Activated CD4-positive, alpha-beta T cell treated with anti-CD3 and anti-CD28 coated beads for 48 hours (primary cell): ENCODE results near the gene ZYX.

Experiments used
- DNase-seq: peaks from one replicate; pipeline ENCODE4 v3.0.0-alpha.2; 2020

ZYX gene, protein sequence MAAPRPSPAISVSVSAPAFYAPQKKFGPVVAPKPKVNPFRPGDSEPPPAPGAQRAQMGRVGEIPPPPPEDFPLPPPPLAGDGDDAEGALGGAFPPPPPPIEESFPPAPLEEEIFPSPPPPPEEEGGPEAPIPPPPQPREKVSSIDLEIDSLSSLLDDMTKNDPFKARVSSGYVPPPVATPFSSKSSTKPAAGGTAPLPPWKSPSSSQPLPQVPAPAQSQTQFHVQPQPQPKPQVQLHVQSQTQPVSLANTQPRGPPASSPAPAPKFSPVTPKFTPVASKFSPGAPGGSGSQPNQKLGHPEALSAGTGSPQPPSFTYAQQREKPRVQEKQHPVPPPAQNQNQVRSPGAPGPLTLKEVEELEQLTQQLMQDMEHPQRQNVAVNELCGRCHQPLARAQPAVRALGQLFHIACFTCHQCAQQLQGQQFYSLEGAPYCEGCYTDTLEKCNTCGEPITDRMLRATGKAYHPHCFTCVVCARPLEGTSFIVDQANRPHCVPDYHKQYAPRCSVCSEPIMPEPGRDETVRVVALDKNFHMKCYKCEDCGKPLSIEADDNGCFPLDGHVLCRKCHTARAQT

DNA sequence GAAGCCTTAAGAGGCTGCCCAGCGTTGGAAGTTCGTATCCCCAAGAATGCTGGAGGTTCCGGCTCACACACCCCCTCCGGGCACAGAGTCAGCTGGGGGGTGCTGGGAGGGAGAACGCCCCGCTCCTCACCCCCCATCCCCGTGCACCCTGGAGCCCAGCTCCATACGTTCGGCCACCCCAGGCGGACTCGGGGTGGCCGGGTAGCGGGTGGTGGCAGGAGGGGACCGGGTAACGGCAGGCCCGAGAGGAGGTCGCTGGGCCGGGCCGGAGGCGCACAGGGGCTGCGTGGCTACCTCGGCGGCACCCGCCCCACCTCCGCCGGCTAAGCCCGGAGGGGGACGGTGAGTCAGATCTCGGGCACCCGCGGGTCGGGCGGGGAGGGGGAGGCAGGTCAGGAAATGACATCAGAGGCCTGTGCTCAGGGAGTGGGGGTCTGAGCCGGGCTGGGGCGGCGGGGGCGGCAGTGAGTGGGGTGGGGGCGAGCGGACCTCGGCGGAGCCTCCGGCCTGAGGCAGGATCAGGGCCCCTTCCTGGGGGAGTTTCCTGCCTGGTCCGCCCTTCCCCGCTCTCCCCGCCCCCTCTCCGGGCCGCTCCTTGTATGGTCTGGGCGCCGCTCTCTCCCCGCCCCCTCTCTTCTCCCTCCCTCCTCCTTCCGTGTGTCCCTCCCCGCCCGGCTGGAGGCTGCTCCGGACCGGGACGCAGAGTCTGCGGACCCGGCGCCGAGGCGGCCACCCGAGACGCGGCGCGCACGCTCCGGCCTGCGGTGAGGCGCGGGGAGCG lies at the start of gene ZYX:
ZYX (plus strand) TSS at position 700 of the 781 bp plus-strand sequence. CDS start 227 bp downstream, outside the sequence.
- DNase-seq, result peak; percentile 90

DNA sequence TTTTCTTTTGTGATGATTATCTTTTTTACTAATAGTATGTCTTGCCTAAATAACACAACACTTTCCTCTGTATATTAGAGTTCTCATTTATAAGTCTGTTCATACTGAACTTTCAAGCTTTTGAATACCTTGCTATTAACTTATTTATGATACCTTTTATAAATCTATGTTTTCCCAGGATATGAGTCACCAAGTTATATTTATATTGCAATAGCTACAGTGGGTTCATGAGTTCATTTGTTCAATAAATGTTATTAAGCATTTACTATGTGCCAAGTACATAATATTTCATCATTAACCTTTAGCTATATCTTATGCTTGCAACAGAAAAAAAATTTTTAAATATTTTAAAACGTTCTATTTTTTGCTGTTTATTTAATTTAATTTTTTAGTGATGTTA lies 46.9 kb upstream of the ZYX start:
- no peak for DNase-seq

DNA sequence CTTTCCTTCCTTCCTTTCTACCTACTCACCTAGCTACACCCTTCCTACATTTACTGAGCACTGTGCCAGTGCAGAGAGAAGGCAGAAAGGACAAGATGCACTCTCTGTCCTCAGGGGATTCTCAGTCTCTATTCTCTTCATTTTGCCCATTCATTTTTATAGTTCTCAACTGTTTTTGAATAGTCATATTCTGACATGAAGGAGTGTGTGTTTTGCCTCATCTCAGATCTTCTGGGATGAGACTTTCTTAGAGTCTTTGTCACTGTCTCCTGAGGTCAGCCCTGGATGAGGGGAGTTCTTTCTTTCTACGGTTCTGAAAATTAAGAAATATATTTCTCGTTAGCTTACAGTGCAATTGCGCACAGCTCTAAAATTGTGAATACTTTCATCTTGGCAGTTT lies 43.9 kb upstream of the ZYX start:
- no peak for DNase-seq

DNA sequence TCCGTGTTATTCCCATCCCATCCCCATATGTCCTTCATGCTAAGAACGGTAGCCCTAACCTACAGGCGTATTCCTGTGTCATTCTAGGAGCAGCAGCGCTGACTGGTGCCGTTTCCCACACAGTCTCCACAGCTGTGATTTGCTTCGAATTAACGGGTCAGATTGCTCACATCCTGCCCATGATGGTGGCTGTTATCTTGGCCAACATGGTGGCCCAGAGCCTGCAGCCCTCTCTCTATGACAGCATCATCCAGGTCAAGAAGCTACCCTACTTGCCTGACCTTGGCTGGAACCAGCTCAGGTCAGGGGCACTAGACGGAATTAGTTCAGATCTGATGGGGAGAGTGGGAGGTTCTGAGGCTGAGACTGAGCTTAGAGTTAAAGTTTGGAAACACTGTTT lies 39.3 kb upstream of the ZYX start:
- no peak for DNase-seq

DNA sequence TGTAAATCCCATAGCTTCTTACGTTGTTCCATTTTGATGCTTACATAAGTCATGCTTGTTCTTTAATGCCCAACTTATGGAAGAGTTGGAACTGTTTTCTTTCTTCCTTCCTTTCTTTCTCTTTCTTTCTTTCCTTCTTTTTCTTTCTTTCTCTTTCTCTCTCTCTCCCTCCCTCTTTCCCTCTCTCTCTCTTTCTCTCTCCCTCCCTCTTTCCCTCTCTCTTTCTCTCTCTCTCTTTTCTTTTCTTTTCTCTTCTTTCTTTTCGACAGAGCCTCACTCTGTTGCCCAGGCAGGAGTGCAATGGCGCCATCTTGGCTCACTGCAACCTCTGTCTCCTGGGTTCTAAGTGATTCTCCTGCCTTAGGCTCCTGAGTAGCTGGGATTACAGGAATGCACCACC lies 37.5 kb upstream of the ZYX start:
- DNase-seq, result no peak

DNA sequence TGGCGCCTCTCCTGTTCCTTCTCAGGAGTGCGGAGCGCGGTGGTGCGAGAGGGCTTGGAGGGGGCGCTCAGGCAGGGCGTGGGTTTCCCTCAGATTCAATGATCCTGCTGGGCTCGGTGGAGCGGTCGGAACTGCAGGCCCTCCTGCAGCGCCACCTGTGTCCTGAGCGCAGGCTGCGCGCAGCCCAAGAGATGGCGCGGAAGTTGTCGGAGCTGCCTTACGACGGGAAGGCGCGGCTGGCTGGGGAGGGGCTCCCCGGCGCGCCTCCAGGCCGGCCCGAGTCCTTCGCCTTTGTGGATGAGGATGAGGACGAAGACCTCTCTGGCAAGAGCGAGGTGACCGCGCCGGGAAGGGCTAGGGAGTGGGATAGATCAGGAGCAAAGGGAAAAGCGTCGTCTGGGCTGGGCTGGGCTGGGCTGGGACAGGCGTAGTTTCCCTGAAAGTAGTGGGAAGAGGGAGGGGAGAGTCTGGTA lies 35.7 kb upstream of the ZYX start:
- peak; percentile 81 for DNase-seq

DNA sequence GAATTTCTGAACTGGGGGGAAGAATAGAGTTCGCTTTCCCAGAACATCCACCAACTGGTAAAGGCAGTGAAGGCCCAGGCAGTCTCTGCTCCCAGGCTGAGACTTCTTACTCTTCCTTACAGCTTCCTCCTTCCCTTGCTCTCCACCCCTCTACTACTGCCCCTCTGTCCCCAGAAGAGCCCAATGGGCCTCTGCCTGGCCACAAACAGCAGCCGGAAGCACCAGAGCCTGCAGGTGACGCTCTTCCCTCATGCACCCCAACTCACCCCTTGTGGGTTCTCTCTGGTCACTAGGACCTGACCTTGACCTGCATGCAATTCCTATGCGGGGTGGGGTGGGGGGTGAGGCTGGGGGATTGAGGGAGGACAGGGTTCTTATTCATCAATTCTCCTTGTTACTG lies 35.1 kb upstream of the ZYX start:
- DNase-seq, result no peak

DNA sequence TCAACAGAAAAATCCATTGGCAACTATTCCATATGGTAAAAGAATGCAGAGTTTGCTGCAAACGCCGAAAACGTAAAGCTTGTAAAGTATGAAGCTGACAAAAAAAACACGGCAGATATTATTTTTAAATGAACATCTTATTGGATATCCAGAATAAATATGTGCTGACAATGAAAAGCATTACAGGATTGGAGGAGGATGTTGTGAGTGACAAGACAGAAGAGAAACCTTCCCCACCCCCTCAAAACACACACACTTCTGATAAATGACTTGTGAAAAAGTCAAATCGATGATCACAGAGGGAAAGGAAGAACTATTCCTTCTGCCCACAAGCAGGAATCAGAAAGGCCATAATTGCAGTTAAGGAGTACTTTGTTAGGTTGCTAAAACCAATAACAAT lies 33.2 kb upstream of the ZYX start:
- no peak for DNase-seq

DNA sequence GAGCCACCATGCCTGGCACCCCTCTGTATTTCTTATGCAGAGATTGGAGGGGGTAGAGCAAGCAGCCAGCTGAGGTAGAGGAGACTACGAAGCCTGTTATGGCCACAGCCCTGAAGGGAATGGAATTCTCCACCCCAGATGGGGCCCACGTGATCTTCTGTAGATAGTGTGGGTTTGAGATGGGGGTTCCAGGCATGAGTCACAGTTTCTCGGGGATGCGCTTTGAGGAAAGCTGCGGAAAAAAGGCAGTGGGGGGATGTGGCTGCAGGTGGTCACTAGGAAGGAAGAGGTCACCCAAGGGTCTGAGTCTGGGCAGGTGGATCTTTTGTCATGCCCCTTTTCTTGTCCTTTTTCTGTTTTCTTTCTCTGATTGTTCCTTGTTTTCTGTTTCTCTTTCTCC lies 30.1 kb upstream of the ZYX start:
- no peak for DNase-seq

DNA sequence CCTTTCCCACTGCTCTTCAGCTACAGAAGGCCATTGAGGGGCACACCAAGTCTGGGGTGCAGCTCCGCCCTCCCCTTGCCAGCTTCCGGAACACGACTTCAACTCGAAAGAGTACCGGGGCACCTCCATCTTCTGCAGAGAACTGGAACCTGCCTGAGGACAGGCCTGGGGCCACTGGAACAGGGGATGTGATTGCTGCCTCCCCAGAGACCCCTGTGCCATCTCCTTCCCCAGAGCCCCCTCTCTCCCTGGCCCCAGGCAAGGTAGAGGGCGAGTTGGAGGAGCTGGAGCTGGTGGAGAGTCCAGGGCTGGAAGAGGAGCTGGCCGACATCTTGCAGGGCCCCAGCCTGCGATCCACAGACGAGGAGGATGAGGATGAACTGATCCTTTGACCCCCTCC lies 29.6 kb upstream of the ZYX start:
- no peak for DNase-seq

DNA sequence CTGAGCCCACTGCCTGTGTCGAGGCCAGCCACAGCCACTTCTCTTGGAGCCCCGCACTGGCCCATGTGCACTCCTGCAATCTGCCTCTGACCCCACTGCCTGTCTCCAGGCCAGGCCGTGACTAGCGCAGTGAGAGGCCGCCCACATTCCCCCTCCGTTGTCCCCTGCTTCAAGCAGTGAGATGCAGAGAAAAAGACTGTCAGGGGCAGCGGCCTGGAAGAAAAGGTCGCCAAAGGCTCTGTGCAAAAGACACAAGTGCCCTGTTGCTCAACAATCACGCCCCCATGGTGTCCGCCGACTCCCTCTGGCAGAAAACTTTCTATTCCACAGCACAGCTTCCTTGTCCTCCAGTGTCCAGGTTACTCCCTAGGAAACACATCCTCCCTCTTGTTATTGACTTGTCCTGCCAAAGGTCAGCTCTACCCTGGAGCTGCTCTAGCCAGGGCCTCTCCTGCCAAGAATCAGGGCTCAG lies 28.6 kb upstream of the ZYX start:
- no peak for DNase-seq

DNA sequence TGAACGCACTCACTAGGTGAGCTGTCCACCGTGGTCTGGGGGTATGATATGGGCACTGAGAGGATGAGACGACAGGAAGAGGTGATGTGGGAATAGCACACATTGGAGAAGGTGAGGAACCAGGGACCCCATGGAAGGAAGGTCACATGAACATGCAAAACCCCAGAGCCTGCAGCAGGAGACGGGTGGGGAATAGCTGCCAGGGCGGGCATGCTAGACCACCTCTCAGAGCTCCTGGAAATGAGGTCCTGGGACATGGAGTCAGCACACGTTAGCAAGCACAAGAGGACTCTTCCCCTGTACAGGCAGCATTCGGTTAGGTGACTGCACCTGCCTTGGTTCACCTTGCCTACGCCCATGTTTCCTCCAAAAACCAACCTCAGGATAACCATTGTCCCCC lies 26.8 kb upstream of the ZYX start:
- no peak for DNase-seq

DNA sequence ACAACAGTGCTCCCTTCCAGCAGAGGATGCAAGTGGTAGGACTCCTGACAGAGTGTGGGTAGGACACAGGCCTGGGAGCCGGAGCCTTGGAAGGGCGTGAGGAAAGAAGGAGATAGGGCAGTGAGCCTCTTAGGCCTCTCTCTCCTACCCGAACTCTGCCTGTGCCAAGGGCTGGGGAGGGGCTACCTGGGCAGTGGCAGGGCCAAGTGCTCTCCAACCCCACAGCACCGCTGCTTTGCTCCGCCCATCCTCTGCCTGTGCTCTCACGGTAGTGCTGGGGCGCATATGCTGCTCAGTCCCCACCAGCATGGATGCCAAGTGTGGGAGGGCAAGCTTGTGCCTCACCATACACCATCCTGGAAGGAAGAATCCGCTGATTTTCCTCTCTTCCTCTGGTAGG lies 26.2 kb upstream of the ZYX start:
- no peak for DNase-seq

DNA sequence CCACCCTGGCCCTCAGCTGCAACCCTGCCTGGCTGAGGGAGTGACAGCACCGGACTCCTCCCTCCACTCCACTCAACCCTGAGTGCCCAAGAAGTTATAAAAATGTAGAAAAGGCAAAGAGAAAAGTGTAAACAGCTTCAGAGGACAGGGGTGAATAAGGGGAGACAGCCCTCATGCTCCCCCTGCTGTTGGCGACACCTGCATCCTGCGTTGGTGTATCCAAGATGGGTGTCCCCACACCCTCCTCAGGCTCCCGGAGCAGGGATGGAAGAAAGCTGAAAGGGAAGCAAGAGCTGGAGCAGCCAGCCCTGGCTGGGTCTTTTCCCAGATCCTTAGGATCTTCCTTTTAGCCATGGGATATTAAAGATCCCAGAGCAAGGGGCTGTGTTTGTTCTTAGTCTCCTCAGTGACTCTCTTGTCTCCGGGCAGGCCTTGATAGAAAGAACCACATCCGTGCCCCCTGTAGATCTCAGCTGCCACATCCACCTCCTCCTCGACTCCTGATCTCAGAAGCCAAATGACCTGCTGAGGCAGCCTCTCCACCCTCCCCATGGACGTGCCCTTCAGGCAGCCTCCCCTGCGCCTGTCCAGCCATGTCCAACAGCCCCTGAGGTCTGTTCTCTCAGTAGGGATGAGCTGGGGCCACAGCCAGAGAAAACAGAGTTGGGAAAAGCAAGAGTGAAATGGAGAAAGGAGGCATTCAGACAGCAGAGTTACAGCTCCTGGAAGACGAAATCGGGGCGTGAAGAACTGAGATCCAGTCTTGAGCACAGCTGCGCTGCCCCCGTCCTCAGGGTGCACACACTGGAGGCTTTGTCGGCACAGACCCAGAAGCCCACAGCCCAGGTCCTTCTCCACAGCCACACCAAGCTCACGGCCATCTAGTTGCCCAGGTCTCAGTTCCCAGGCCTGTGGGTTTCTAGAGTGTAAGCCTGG lies 25.4 kb upstream of the ZYX start:
- DNase-seq, result no peak

DNA sequence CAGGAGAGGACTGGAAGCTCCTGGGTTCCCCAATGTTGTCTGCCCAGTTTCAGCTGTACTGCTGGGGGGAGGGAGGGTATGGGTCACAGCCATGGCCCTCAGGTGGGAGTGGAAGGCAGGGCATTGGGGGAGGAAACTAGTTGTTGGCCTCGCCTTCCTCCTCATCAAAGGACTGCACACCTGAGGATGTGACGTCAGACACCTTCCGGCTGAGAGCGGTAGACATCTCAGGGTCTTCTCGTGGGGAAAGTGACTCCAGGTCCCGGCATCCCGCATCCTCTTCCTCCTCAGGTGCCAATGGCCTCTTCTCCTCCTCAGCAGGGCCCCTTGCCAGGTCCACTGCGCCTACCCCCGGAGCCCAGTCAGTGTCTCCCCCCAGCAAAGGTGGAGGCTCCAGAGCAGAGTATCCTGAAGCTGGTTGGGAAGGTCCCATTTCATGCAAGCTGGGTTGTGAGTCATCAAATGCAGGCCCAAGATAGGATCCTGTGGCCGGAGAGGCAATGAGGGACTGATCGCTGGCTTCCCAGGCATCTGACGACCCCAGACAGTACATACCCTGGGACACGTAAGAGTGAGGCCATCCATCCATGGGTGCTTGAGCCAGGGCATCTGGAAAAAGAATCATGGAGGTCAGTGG lies 24.6 kb upstream of the ZYX start:
- DNase-seq, result no peak

DNA sequence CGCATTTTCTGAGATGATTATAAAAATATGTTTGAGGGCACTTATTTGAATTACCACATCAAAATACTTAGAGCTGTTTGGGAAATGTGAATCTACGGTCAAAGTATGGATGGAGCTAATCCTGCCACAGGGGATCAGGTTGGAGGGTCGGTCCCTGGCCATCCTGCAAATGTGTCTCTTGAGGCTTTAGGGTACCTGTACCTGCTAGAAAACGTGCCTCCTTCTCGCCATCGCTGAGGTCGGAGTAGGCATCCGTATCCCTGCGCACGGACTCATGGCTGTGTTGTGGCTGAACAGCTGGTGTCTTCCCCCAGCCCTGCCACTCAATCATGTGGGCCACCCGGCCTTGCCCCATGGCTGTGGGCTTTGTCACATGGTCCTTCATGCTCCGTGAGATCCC lies 22.5 kb upstream of the ZYX start:
- DNase-seq, result no peak

DNA sequence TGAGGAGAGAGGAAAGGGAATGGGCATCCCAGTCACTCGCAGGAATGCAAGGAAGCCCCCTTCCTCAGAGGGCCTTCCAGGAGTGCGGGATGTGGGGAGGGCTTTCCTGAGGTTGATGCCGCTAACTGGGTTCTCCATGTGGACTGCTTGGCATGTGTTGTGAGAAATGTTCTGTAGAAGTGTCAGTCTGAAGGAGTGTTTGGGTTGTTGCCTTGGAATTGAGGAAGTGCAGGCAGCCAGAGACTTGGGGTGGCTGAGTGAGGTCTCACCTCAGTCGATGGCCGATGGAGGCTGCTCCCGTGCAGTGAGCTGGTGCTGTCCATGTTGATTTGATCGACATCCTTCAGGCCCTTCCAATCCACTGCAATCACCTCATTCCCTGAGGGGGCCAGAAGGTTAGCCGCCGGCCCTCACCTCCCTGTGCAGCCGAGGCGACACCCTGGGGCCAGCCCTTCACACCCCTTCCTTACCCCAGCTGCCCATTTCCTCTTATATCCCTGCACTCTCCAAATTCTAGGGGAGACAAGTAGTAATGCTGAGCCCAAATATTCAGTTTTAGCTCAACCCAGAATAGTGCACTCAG lies 21.3 kb upstream of the ZYX start:
- DNase-seq, result no peak

DNA sequence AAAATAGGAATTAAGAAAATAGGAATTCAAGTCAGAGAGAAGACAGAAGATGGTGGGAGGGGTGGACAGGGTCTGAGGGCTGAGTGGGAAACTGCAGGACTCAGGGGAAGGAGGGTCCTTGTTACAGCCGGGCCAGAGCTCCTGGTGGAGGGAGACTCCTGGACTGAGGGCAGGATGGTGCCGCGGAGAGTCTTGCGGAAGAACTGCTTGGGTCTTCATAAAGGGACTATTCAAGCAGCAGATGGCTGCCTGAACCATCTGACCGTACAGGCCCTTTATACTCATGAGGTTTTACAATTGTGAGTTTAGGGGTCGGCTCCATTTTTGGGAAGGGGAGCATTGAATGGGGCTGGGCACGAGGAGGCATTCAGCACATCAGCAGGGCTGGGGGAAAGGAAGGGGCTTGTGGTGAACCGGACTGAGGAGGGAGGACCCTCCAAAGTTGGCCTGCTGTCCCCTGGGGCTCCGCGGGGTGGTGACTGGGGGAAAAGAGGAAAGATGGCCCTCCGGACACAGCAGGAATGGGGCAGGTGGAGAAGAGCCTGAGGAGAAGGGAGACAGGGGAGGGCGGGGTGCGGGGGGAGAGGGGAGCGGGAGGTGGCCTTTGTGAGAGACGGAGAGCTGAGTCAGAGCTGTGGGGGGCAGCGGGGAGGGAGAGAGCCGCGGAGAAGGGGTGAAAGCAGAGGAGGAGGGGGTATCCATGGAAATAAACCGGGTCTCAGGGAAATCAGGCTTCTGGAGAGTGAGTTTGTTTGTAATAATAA lies 20.2 kb upstream of the ZYX start:
- no peak for DNase-seq

DNA sequence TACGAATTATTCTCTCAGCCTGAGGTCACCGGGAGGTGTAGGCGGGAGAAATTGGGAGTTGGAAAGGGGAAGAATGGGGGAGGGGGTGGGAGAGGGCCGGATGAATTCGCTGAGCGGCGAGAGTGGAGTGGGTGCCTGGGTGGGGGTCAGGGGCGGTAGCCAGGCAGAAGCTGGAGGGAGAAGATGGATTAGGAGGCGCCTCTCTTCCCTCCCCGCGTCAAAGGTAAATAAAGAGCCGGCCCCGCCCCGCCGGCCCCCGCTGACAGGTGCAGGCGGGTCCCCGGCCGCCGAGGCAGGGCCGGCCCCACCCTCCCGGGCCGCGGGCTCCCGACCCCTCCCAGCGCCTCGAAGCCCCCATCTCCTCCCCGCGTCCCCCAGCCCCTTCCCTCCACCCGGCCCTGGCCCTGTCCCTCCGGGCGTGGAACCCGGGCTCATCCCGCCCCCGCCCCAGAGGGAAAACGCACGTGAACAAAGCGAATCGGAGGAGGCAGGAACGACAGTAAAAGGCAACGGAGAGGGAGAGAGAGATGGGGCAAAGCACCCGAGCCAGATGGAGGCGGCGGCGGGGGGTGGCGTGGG lies 19.5 kb upstream of the ZYX start:
- DNase-seq, result no peak
